Ascending aorta (tissue), 2 donors: ENCODE measurements around the gene MYH14. TPM values are rescaled to one million over a fixed set of nuclear protein-coding genes. Genes with fewer than 3 reads are reported as not detected.

Source experiments
- DNase-seq, 2 donors: peaks; one replicate each; pipeline ENCODE4 v3.0.0-alpha.2; 2019; ENCODE audit warnings: low spot score in 2 of 2
- H3K27ac ChIP-seq, 2 donors: fragments of 200-600 bp; sonication (generic); one replicate each; pipeline ENCODE4 v1.5.1; 2016 to 2017; ENCODE audit warnings: mild to moderate bottlenecking in 1 of 2
- H3K27me3 ChIP-seq: fragments of 200-600 bp; sonication (generic); one replicate; pipeline ENCODE4 v1.5.1; 2017
- H3K36me3 ChIP-seq, 2 donors: fragments of 200-600 bp; sonication (generic); one replicate each; pipeline ENCODE4 v1.5.1; 2016
- H3K4me1 ChIP-seq, 2 donors: fragments of 200-600 bp; sonication (generic); one replicate each; pipeline ENCODE4 v1.5.1; 2016 to 2017; ENCODE audit warnings: mild to moderate bottlenecking in 1 of 2
- H3K4me3 ChIP-seq, 2 donors: fragments of 200-600 bp; sonication (generic); one replicate each; pipeline ENCODE4 v1.5.1; 2016 to 2017; ENCODE audit warnings: mild to moderate bottlenecking in 1 of 2
- H3K9me3 ChIP-seq, 2 donors: fragments of 200-600 bp; sonication (generic); one replicate each; pipeline ENCODE4 v1.5.1; 2016
- CTCF ChIP-seq, 3 experiments: fragments of 200-600 bp in 2 of 3; fragments of 450-650 bp in 1 of 3; sonication (generic) in 2 of 3; IDR thresholded peaks; one replicate each; pipeline ENCODE4 v1.5.1; 2016 to 2019; ENCODE audit warnings: antibody characterized with exemption in 3 of 3, mild to moderate bottlenecking in 1 of 3, moderate library complexity in 1 of 3
- intact Hi-C: fragments of 100-400 bp; cut with DNase I; formaldehyde crosslinking; loops from one replicate; pipeline ENCODE4 v1.15.1; 2023
- total RNA-seq: library from RNA; depleted of rRNA; stranded (reverse); fragments of >200 nt; gene quantifications from one replicate; pipeline ENCODE4 v1.1.0, GENCODE V29; 2016

MYH14 gene
- total RNA-seq, 1 donor from 2014 or later: 8.6 TPM

GRCh38 chr19:50250450-50251136 is 47.2 kb downstream of the MYH14 start:
- intact Hi-C loops: no loop called here
- H3K27ac ChIP-seq: no peak overlapping the region
- no peak overlapping the region for H3K4me3 ChIP-seq
- H3K36me3 ChIP-seq: peaks cover 7 to 12% of the 10 kb centered on the region in 2 donors
- TF ChIP-seq CTCF (IDR thresholded peaks at IDR 0.05): no peak
- no peaks in the 10 kb centered on the region for H3K27me3 ChIP-seq
- DNase-seq: no peak
- H3K4me1 ChIP-seq: no peaks in the 10 kb centered on the region
- peaks cover 0 to 12% of the 10 kb centered on the region in 2 donors for H3K9me3 ChIP-seq

- Histone ChIP-seq H3K4me1 (no peaks in the 10 kb centered on the region), H3K4me3 (no peak overlapping the region), H3K27me3 (no peaks in the 10 kb centered on the region), H3K9me3 (peaks cover 0 to 12% of the 10 kb centered on the region in 2 donors), H3K27ac (no peak overlapping the region), H3K36me3 (peaks cover 7 to 16% of the 10 kb centered on the region in 2 donors)
- intact Hi-C loops: no loop called here
- DNase-seq: no peak
- peak in 2 of 3 experiments; percentile 29 to 40 for TF ChIP-seq CTCF (IDR thresholded peaks at IDR 0.05)
These were observed 48.9 kb downstream of the MYH14 start for GRCh38 chr19:50252111-50252886.

GRCh38 chr19:50252887-50253268 is 49.5 kb downstream of the MYH14 start:
- no peak for TF ChIP-seq CTCF (IDR thresholded peaks at IDR 0.05)
- H3K4me3 ChIP-seq: no peak overlapping the region
- H3K4me1 ChIP-seq: no peaks in the 10 kb centered on the region
- intact Hi-C loops: no loop called here
- H3K36me3 ChIP-seq: peaks cover 7 to 17% of the 10 kb centered on the region in 2 donors
- DNase-seq: no peak
- no peak overlapping the region for H3K27ac ChIP-seq
- H3K9me3 ChIP-seq: peaks cover 0 to 12% of the 10 kb centered on the region in 2 donors
- no peaks in the 10 kb centered on the region for H3K27me3 ChIP-seq

GRCh38 chr19:50255115-50255514 is 51.7 kb downstream of the MYH14 start:
- intact Hi-C loops: no loop called here
- Histone ChIP-seq H3K9me3 (peaks cover 0 to 12% of the 10 kb centered on the region in 2 donors), H3K27me3 (no peaks in the 10 kb centered on the region), H3K4me3 (no peak overlapping the region), H3K4me1 (no peaks in the 10 kb centered on the region), H3K36me3 (peaks cover 7 to 17% of the 10 kb centered on the region in 2 donors), H3K27ac (no peak overlapping the region)
- no peak for TF ChIP-seq CTCF (IDR thresholded peaks at IDR 0.05)
- DNase-seq: no peak

- TF ChIP-seq CTCF (IDR thresholded peaks at IDR 0.05): no peak
- no peaks in the 10 kb centered on the region for H3K4me1 ChIP-seq
- no peak for DNase-seq
- intact Hi-C loops: no loop called here
- no peak overlapping the region for H3K4me3 ChIP-seq
- H3K27ac ChIP-seq: no peak overlapping the region
- H3K36me3 ChIP-seq: peaks cover 7 to 16% of the 10 kb centered on the region in 2 donors
- H3K9me3 ChIP-seq: peaks cover 0 to 12% of the 10 kb centered on the region in 2 donors
- no peaks in the 10 kb centered on the region for H3K27me3 ChIP-seq
These were observed 53.7 kb downstream of the MYH14 start for GRCh38 chr19:50257141-50257540.
